ENCODE data around the gene ANKRD13A.

GRCh38 chr12:109952160-109952858 lies 46.9 kb upstream of the ANKRD13A start:
- TF ChIP-seq CTCF (conservative IDR thresholded peaks at IDR 0.05 in 1 of 2, IDR thresholded peaks at IDR 0.05 in 1 of 2; ENCODE audit: extremely low read depth in 1 of 2, insufficient read depth in 1 of 2, low read depth in 1 of 2, low read length in 2 of 2) = no peak
- TF ChIP-seq EZH2 (IDR thresholded peaks at IDR 0.05; ENCODE audit: borderline replicate concordance, low read length) = no peak
